ENCODE data around the gene ARMCX4.

GRCh38 chrX:101484135-101484534 is 1.1 kb upstream of the ARMCX4 start:
- TF ChIP-seq USF1 (CRISPR knock-in tag; IDR thresholded peaks at IDR 0.05) (no peak), MAX (CRISPR knock-in tag; IDR thresholded peaks at IDR 0.05) (no peak), JAZF1 (CRISPR knock-in tag; IDR thresholded peaks at IDR 0.05) (no peak), CREB1 (CRISPR knock-in tag; IDR thresholded peaks at IDR 0.05) (no peak), NR3C1 (CRISPR knock-in tag; conservative IDR thresholded peaks at IDR 0.05; ENCODE audit: low read depth) (no peak), ZNF121 (CRISPR knock-in tag; IDR thresholded peaks at IDR 0.05) (no peak), ESRRA (CRISPR knock-in tag; IDR thresholded peaks at IDR 0.05; ENCODE audit: borderline replicate concordance) (no peak), RELA (CRISPR knock-in tag; IDR thresholded peaks at IDR 0.05; ENCODE audit: borderline replicate concordance) (no peak), KAT7 (CRISPR knock-in tag; IDR thresholded peaks at IDR 0.05; ENCODE audit: borderline replicate concordance) (no peak)
- TF ChIP-seq, protein P1, sequence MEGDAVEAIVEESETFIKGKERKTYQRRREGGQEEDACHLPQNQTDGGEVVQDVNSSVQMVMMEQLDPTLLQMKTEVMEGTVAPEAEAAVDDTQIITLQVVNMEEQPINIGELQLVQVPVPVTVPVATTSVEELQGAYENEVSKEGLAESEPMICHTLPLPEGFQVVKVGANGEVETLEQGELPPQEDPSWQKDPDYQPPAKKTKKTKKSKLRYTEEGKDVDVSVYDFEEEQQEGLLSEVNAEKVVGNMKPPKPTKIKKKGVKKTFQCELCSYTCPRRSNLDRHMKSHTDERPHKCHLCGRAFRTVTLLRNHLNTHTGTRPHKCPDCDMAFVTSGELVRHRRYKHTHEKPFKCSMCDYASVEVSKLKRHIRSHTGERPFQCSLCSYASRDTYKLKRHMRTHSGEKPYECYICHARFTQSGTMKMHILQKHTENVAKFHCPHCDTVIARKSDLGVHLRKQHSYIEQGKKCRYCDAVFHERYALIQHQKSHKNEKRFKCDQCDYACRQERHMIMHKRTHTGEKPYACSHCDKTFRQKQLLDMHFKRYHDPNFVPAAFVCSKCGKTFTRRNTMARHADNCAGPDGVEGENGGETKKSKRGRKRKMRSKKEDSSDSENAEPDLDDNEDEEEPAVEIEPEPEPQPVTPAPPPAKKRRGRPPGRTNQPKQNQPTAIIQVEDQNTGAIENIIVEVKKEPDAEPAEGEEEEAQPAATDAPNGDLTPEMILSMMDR (IDR thresholded peaks at IDR 0.05) = no peak
- TF ChIP-seq, protein P2, sequence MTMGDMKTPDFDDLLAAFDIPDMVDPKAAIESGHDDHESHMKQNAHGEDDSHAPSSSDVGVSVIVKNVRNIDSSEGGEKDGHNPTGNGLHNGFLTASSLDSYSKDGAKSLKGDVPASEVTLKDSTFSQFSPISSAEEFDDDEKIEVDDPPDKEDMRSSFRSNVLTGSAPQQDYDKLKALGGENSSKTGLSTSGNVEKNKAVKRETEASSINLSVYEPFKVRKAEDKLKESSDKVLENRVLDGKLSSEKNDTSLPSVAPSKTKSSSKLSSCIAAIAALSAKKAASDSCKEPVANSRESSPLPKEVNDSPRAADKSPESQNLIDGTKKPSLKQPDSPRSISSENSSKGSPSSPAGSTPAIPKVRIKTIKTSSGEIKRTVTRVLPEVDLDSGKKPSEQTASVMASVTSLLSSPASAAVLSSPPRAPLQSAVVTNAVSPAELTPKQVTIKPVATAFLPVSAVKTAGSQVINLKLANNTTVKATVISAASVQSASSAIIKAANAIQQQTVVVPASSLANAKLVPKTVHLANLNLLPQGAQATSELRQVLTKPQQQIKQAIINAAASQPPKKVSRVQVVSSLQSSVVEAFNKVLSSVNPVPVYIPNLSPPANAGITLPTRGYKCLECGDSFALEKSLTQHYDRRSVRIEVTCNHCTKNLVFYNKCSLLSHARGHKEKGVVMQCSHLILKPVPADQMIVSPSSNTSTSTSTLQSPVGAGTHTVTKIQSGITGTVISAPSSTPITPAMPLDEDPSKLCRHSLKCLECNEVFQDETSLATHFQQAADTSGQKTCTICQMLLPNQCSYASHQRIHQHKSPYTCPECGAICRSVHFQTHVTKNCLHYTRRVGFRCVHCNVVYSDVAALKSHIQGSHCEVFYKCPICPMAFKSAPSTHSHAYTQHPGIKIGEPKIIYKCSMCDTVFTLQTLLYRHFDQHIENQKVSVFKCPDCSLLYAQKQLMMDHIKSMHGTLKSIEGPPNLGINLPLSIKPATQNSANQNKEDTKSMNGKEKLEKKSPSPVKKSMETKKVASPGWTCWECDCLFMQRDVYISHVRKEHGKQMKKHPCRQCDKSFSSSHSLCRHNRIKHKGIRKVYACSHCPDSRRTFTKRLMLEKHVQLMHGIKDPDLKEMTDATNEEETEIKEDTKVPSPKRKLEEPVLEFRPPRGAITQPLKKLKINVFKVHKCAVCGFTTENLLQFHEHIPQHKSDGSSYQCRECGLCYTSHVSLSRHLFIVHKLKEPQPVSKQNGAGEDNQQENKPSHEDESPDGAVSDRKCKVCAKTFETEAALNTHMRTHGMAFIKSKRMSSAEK (CRISPR knock-in tag; IDR thresholded peaks at IDR 0.05; ENCODE audit: borderline replicate concordance) = no peak

All from WTC11 (cell line).